HCT116 (cell line): Measurements from ENCODE around the gene AK6. TPM values are rescaled to one million over a fixed set of nuclear protein-coding genes. Genes with fewer than 3 reads are reported as not detected.

ENCODE experiments used
- ATAC-seq: fragments of 200-7000 bp; cut with Tn5 transposase; 2 replicates; pipeline ENCODE4 v1.9.1; 2020; ENCODE audit warnings: mild to moderate bottlenecking, moderate library complexity
- BruUV-seq: library from RNA; stranded (reverse); fragments of 400-500 nt; replicated peaks from 2 replicates; lab custom pipeline; 2021; lab: Mats Ljungman, UMichigan
- CTCF ChIA-PET: fragments of 300-600 bp; sonication (Branson Sonifier 250); formaldehyde crosslinking; loops from one replicate; lab custom pipeline; 2021; ENCODE audit warnings: antibody characterized with exemption; lab: Charles Lee
- POLR2A ChIA-PET: fragments of 300-600, 350-600 bp; sonication (Branson Sonifier 250); formaldehyde crosslinking; loops from one replicate; lab custom pipeline; 2021; ENCODE audit warnings: antibody characterized with exemption; lab: Charles Lee
- RAD21 ChIA-PET, 2 experiments: fragments of 300-600 bp; sonication (Branson Sonifier 250); formaldehyde crosslinking; loops; one replicate each; lab custom pipeline; 2023; ENCODE audit warnings: low total read pairs in 2 of 2; ENCODE audit not compliant: uncharacterized antibody in 2 of 2, unreplicated experiment in 2 of 2, low non-redundant PET in 1 of 2; lab: Charles Lee
- DNase-seq: peaks from one replicate; pipeline ENCODE4 v3.0.0-alpha.2; 2010; ENCODE audit warnings: low read depth, low spot score
- H2AFZ ChIP-seq: fragments of 200-600 bp; shearing (Covaris generic), sonication (generic); 2 replicates; pipeline ENCODE4 v1.6.1; 2017; ENCODE audit warnings: low read depth, mixed run types, mixed read lengths, antibody characterized with exemption, low read length; ENCODE audit not compliant: poor library complexity, severe bottlenecking
- H3K27ac ChIP-seq: 2 replicates; pipeline ENCODE4 v1.5.1; 2012; ENCODE audit warnings: low read depth, low read length
- H3K27me3 ChIP-seq: fragments of 200-600 bp; sonication (generic); 2 replicates; pipeline ENCODE4 v1.6.1; 2016; ENCODE audit warnings: mixed run types, low read length, mixed read lengths; ENCODE audit not compliant: insufficient read depth
- H3K36me3 ChIP-seq, 2 experiments: fragments of 200-500 bp in 1 of 2; fragments of 200-600 bp in 1 of 2; sonication (Bioruptor generic) in 1 of 2; sonication (generic) in 1 of 2; 2 replicates each; pipeline versions ENCODE4 v1.5.1 to v1.6.1; 2014 to 2016; ENCODE audit warnings: low read length in 2 of 2, inconsistent platforms in 1 of 2, mixed read lengths in 1 of 2, mixed run types in 1 of 2; ENCODE audit not compliant: insufficient read depth in 2 of 2, control insufficient read depth in 1 of 2
- H3K4me1 ChIP-seq, 2 experiments: fragments of 200-600 bp in 1 of 2; sonication (generic) in 1 of 2; 2 replicates each; pipeline versions ENCODE4 v1.5.1 to v1.6.1; 2012 to 2017; ENCODE audit warnings: low read length in 2 of 2, inconsistent platforms in 1 of 2, mild to moderate bottlenecking in 1 of 2, mixed read lengths in 1 of 2, mixed run types in 1 of 2, moderate library complexity in 1 of 2; ENCODE audit not compliant: insufficient read depth in 2 of 2, control insufficient read depth in 1 of 2
- H3K4me2 ChIP-seq: fragments of 200-600 bp; sonication (generic); 2 replicates; pipeline ENCODE4 v1.6.1; 2017; ENCODE audit warnings: mixed run types, low read length, mixed read lengths
- H3K4me3 ChIP-seq, 2 experiments: fragments of 200-600 bp in 1 of 2; sonication (generic) in 1 of 2; replicated peaks in 1 of 2; 2 replicates each; pipeline ENCODE4 v1.5.1; 2011 to 2016; ENCODE audit warnings: low read length in 2 of 2, control low read depth in 1 of 2, low read depth in 1 of 2, mild to moderate bottlenecking in 1 of 2, mixed read lengths in 1 of 2, mixed run types in 1 of 2
- H3K79me2 ChIP-seq: fragments of 200-600 bp; sonication (generic); 2 replicates; pipeline ENCODE4 v1.6.1; 2017; ENCODE audit warnings: mild to moderate bottlenecking, mixed run types, low read length, moderate library complexity, mixed read lengths; ENCODE audit not compliant: insufficient read depth
- H3K9ac ChIP-seq: fragments of 200-600 bp; sonication (generic); 2 replicates; pipeline ENCODE4 v1.6.1; 2016; ENCODE audit warnings: low read length, mixed read lengths
- H3K9me2 ChIP-seq: fragments of 200-600 bp; sonication (generic), shearing (Covaris generic); 2 replicates; pipeline ENCODE4 v1.6.1; 2017; ENCODE audit warnings: mixed run types, mild to moderate bottlenecking, moderate library complexity; ENCODE audit not compliant: insufficient read depth
- H3K9me3 ChIP-seq, 2 experiments: fragments of 200-500 bp in 1 of 2; fragments of 200-600 bp in 1 of 2; sonication (Bioruptor generic) in 1 of 2; sonication (generic) in 1 of 2; 2 replicates each; pipeline ENCODE4 v1.6.1; 2014 to 2017; ENCODE audit warnings: low read length in 2 of 2, mixed read lengths in 2 of 2, inconsistent platforms in 1 of 2, low read depth in 1 of 2, mild to moderate bottlenecking in 1 of 2, mixed run types in 1 of 2, moderate library complexity in 1 of 2; ENCODE audit not compliant: control insufficient read depth in 1 of 2, insufficient read depth in 1 of 2
- H4K20me1 ChIP-seq: fragments of 200-600 bp; sonication (generic), shearing (Covaris generic); 2 replicates; pipeline ENCODE4 v1.6.1; 2017; ENCODE audit warnings: mixed run types, mild to moderate bottlenecking, moderate library complexity; ENCODE audit not compliant: insufficient read depth
- CBX3 ChIP-seq: IDR thresholded peaks from 2 replicates; pipeline ENCODE4 v1.6.1; 2012; ENCODE audit warnings: low read depth
- EGR1 ChIP-seq: IDR thresholded peaks from 2 replicates; pipeline ENCODE4 v1.6.1; 2012; ENCODE audit warnings: low read depth
- ELF1 ChIP-seq: IDR thresholded peaks from 2 replicates; pipeline ENCODE4 v1.6.1; 2012; ENCODE audit warnings: low read depth, borderline replicate concordance
- EZH2 ChIP-seq: fragments of 200-600 bp; sonication (generic); IDR thresholded peaks from 2 replicates; pipeline ENCODE4 v1.6.1; 2017; ENCODE audit warnings: antibody characterized with exemption, mixed run types
- POLR2A ChIP-seq: IDR thresholded peaks from 2 replicates; pipeline ENCODE4 v1.7.0; 2011; ENCODE audit warnings: borderline replicate concordance; ENCODE audit not compliant: insufficient read depth, insufficient read length; ENCODE audit errors: extremely low read depth
- RAD21 ChIP-seq: IDR thresholded peaks from 2 replicates; pipeline ENCODE4 v1.6.1; 2012; ENCODE audit warnings: low read depth, mild to moderate bottlenecking
- SIN3A ChIP-seq: IDR thresholded peaks from 2 replicates; pipeline ENCODE4 v1.6.1; 2012; ENCODE audit warnings: low read depth
- SP1 ChIP-seq: IDR thresholded peaks from 2 replicates; pipeline ENCODE4 v1.6.1; 2012; ENCODE audit warnings: low read depth
- SRF ChIP-seq: IDR thresholded peaks from 2 replicates; pipeline ENCODE4 v1.6.1; 2012; ENCODE audit warnings: low read depth
- TCF7L2 ChIP-seq: IDR thresholded peaks from 2 replicates; pipeline ENCODE4 v1.7.0; 2011; ENCODE audit warnings: borderline replicate concordance, inconsistent platforms; ENCODE audit not compliant: insufficient read depth, insufficient read length; ENCODE audit errors: extremely low read depth
- ZFX ChIP-seq: fragments of 450-650 bp; IDR thresholded peaks from 2 replicates; pipeline ENCODE4 v1.6.1; 2017
- ZNF274 ChIP-seq: fragments of 200-500 bp; sonication (Bioruptor generic); IDR thresholded peaks from 2 replicates; pipeline ENCODE4 v1.6.1; 2014; ENCODE audit warnings: mild to moderate bottlenecking, low read depth, low read length, inconsistent platforms
- intact Hi-C: fragments of 100-400 bp; cut with micrococcal nuclease; formaldehyde crosslinking; loops from 2 replicates; pipeline ENCODE4 v1.10.0; 2022
- total RNA-seq: library from RNA; stranded (reverse); gene quantifications from one replicate; pipeline ENCODE4 v1.2.1, GENCODE V29; 2021; ENCODE audit not compliant: unreplicated experiment
- TF ChIP-seq, protein P1 (sequence below), 3 experiments: fragments of 200-600 bp in 1 of 3; sonication (generic) in 1 of 3; IDR thresholded peaks in 2 of 3; conservative IDR thresholded peaks in 1 of 3; 2 replicates each; pipeline ENCODE4 v1.5.1; 2012 to 2017; ENCODE audit warnings: low read depth in 2 of 3, low read length in 2 of 3, antibody characterized with exemption in 1 of 3, borderline replicate concordance in 1 of 3, control low read depth in 1 of 3, mild to moderate bottlenecking in 1 of 3, mixed read lengths in 1 of 3, mixed run types in 1 of 3, moderate library complexity in 1 of 3; ENCODE audit not compliant: insufficient read depth in 1 of 3
- TF ChIP-seq, protein P2 (sequence below): IDR thresholded peaks from 2 replicates; pipeline ENCODE4 v1.6.1; 2012
- TF ChIP-seq, protein P3 (sequence below): IDR thresholded peaks from 2 replicates; pipeline ENCODE4 v1.6.1; 2011; ENCODE audit warnings: mild to moderate bottlenecking, low read length, moderate library complexity; ENCODE audit not compliant: insufficient replicate concordance; ENCODE audit errors: extremely low read depth
- TF ChIP-seq, protein P4 (sequence below): IDR thresholded peaks from 2 replicates; pipeline ENCODE4 v1.6.1; 2012

AK6 gene
- total RNA-seq, 1 experiment from 2014 or later = 33.4 TPM

DNA sequence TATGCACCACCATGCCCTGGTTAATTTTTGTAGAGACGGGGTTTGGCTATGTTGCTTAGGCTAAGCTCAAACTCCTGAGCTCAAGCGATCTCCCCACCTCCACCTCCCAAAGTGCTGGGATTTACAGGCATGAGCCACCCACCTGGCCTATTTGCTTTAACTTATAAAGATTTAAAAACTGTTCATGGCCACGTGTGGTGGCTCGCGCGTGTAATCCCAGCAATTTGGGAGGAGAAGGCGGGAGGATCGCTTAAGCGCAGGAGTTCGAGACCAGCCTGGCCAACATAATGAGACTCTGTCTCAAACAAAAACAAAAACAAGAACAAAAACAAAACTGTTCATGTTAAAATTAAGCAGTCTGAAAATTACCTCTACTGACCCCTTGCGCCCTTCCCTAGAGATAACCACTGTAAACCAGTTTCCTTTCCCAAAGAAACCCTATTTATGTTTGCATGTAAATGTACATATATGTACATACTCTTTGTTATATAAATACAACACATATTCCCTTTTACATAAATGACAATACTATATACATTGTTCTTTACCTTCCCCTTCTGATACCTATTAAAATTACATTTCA, 1.5 kb downstream of the AK6 start (continued):
- TF ChIP-seq RAD21 = no peak
- no peak for TF ChIP-seq SP1

DNA sequence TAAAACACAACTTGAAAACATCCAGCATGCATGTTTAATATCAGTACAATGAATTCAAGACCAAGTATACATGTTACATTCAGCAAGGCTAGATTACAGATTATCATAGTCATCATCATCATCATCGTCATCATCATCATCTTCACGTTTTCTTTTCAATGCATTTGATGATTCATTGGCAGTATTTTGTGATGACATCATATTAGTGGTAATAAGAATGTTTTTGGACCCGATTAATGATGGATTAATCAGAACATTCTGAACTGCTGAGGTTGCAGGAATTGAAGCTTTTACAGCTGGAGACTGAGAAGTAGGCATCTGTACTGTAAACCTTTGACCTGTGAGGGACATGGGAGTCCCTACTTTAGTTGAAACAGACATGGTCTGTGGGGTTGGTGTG, 4.5 kb downstream of the AK6 start:
- TF ChIP-seq CBX3 (no peak), RAD21 (no peak), TCF7L2 (no peak), ZFX (no peak), ELF1 (no peak), EZH2 (no peak), ZNF274 (no peak), SIN3A (no peak), POLR2A (no peak), EGR1 (no peak), SRF (no peak)
- TF ChIP-seq, protein P1, sequence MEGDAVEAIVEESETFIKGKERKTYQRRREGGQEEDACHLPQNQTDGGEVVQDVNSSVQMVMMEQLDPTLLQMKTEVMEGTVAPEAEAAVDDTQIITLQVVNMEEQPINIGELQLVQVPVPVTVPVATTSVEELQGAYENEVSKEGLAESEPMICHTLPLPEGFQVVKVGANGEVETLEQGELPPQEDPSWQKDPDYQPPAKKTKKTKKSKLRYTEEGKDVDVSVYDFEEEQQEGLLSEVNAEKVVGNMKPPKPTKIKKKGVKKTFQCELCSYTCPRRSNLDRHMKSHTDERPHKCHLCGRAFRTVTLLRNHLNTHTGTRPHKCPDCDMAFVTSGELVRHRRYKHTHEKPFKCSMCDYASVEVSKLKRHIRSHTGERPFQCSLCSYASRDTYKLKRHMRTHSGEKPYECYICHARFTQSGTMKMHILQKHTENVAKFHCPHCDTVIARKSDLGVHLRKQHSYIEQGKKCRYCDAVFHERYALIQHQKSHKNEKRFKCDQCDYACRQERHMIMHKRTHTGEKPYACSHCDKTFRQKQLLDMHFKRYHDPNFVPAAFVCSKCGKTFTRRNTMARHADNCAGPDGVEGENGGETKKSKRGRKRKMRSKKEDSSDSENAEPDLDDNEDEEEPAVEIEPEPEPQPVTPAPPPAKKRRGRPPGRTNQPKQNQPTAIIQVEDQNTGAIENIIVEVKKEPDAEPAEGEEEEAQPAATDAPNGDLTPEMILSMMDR (IDR thresholded peaks at IDR 0.05 in 2 of 3, conservative IDR thresholded peaks at IDR 0.05 in 1 of 3; ENCODE audit: borderline replicate concordance in 1 of 3, insufficient read depth in 1 of 3, low read depth in 2 of 3, low read length in 2 of 3) = no peak
- TF ChIP-seq, protein P2, sequence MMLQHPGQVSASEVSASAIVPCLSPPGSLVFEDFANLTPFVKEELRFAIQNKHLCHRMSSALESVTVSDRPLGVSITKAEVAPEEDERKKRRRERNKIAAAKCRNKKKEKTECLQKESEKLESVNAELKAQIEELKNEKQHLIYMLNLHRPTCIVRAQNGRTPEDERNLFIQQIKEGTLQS = no peak
- TF ChIP-seq, protein P3, sequence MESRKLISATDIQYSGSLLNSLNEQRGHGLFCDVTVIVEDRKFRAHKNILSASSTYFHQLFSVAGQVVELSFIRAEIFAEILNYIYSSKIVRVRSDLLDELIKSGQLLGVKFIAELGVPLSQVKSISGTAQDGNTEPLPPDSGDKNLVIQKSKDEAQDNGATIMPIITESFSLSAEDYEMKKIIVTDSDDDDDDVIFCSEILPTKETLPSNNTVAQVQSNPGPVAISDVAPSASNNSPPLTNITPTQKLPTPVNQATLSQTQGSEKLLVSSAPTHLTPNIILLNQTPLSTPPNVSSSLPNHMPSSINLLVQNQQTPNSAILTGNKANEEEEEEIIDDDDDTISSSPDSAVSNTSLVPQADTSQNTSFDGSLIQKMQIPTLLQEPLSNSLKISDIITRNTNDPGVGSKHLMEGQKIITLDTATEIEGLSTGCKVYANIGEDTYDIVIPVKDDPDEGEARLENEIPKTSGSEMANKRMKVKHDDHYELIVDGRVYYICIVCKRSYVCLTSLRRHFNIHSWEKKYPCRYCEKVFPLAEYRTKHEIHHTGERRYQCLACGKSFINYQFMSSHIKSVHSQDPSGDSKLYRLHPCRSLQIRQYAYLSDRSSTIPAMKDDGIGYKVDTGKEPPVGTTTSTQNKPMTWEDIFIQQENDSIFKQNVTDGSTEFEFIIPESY = no peak
- TF ChIP-seq, protein P4, sequence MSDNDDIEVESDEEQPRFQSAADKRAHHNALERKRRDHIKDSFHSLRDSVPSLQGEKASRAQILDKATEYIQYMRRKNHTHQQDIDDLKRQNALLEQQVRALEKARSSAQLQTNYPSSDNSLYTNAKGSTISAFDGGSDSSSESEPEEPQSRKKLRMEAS = no peak
- BruUV-seq = no TSS peak
- Histone ChIP-seq H3K9me3 (no peaks in the 10 kb centered on the region), H3K27ac (no peak overlapping the region), H3K79me2 (peaks cover 77% of the 10 kb centered on the region), H3K9me2 (no peaks in the 10 kb centered on the region), H4K20me1 (peaks cover 14% of the 10 kb centered on the region; the same call in 1 of the 2 replicates), H3K4me2 (no peak overlapping the region), H2AFZ (no peak overlapping the region), H3K9ac (no peak overlapping the region), H3K27me3 (no peaks in the 10 kb centered on the region), H3K4me1 (peaks cover 5 to 10% of the 10 kb centered on the region in 2 experiments; a peak in 3 of 4 replicates), H3K4me3 (no peak overlapping the region), H3K36me3 (peaks cover 9 to 28% of the 10 kb centered on the region in 2 experiments; a peak in 2 of 4 replicates)
- intact Hi-C loops = no loop called here
- ChIA-PET RAD21 (no interaction called here), CTCF (no interaction called here), POLR2A (no interaction called here)
- DNase-seq (no peak), ATAC-seq (no peak)
